Mesothelial cell of epicardium (in vitro differentiated cells): ENCODE measurements around the gene ADCY2. TPM values are rescaled to one million over a fixed set of nuclear protein-coding genes. Genes with fewer than 3 reads are reported as not detected.

Source experiments
- DNase-seq, 2 experiments: peaks; one replicate each; pipeline ENCODE4 v3.0.0; 2021; ENCODE audit warnings: low spot score in 2 of 2; ENCODE audit not compliant: unreplicated experiment in 2 of 2
- H3K27ac Mint-ChIP-seq: 2 replicates; pipeline ENCODE4 v1.8.0; 2021; ENCODE audit warnings: mixed read lengths
- H3K27me3 Mint-ChIP-seq: 2 replicates; pipeline ENCODE4 v1.8.0; 2021; ENCODE audit warnings: low read depth, mixed read lengths
- H3K36me3 Mint-ChIP-seq: 2 replicates; pipeline ENCODE4 v1.8.0; 2021; ENCODE audit warnings: mixed read lengths
- H3K4me1 Mint-ChIP-seq: 2 replicates; pipeline ENCODE4 v1.8.0; 2021; ENCODE audit warnings: mixed read lengths
- H3K4me3 Mint-ChIP-seq: 2 replicates; pipeline ENCODE4 v1.8.0; 2021; ENCODE audit warnings: mild to moderate bottlenecking, moderate library complexity, mixed read lengths
- H3K9me3 Mint-ChIP-seq: 2 replicates; pipeline ENCODE4 v1.8.0; 2021; ENCODE audit warnings: mixed read lengths
- CTCF ChIP-seq: fragments of 200-600 bp; sonication (generic); IDR thresholded peaks from one replicate; pipeline ENCODE4 v1.5.0; 2021; ENCODE audit warnings: antibody characterized with exemption; ENCODE audit not compliant: unreplicated experiment
- total RNA-seq: library from RNA; stranded (reverse); gene quantifications from 3 replicates; pipeline ENCODE4 v1.2.1, GENCODE V29; 2021

ADCY2 gene
- total RNA-seq, 1 donor from 2014 or later, result 3.0 TPM

- Mint-ChIP-seq H3K27ac (no peak overlapping the region), H3K4me1 (no peaks in the 10 kb centered on the region), H3K4me3 (no peak overlapping the region), H3K36me3 (no peaks in the 10 kb centered on the region), H3K9me3 (peaks cover 14% of the 10 kb centered on the region), H3K27me3 (peaks cover 4% of the 10 kb centered on the region)
- DNase-seq, result no peak
- TF ChIP-seq CTCF, result no peak
These were observed 51.0 kb downstream of the ADCY2 start for GRCh38 chr5:7446913-7447312.

- no peak for DNase-seq
- Mint-ChIP-seq H3K9me3 (peaks cover 19% of the 10 kb centered on the region), H3K4me1 (no peaks in the 10 kb centered on the region), H3K27me3 (no peaks in the 10 kb centered on the region), H3K36me3 (no peaks in the 10 kb centered on the region), H3K27ac (no peak overlapping the region), H3K4me3 (no peak overlapping the region)
- no peak for TF ChIP-seq CTCF
These were observed 58.0 kb downstream of the ADCY2 start for GRCh38 chr5:7453947-7454346.

- no peaks in the 10 kb centered on the region for H3K4me1 Mint-ChIP-seq
- TF ChIP-seq CTCF, result no peak
- H3K27ac Mint-ChIP-seq, result no peak overlapping the region
- no peak for DNase-seq
- H3K36me3 Mint-ChIP-seq, result no peaks in the 10 kb centered on the region
- no peaks in the 10 kb centered on the region for H3K27me3 Mint-ChIP-seq
- peaks cover 7% of the 10 kb centered on the region for H3K9me3 Mint-ChIP-seq
- no peak overlapping the region for H3K4me3 Mint-ChIP-seq
These were observed 60.3 kb downstream of the ADCY2 start for GRCh38 chr5:7456206-7456605.

- Mint-ChIP-seq H3K4me1 (no peaks in the 10 kb centered on the region), H3K9me3 (no peaks in the 10 kb centered on the region), H3K36me3 (no peaks in the 10 kb centered on the region), H3K4me3 (no peak overlapping the region), H3K27me3 (no peaks in the 10 kb centered on the region), H3K27ac (no peak overlapping the region)
- no peak for TF ChIP-seq CTCF
- DNase-seq, result no peak
These were observed 65.4 kb downstream of the ADCY2 start for GRCh38 chr5:7461371-7461770.

GRCh38 chr5:7462758-7463157 lies 66.8 kb downstream of the ADCY2 start:
- peaks cover 2% of the 10 kb centered on the region for H3K27me3 Mint-ChIP-seq
- H3K36me3 Mint-ChIP-seq, result no peaks in the 10 kb centered on the region

More at GRCh38 chr5:7462758-7463157, 66.8 kb downstream of the ADCY2 start:
- H3K4me1 Mint-ChIP-seq, result no peaks in the 10 kb centered on the region
- no peaks in the 10 kb centered on the region for H3K9me3 Mint-ChIP-seq
- DNase-seq, result no peak
- H3K4me3 Mint-ChIP-seq, result no peak overlapping the region
- TF ChIP-seq CTCF, result no peak
- no peak overlapping the region for H3K27ac Mint-ChIP-seq
